Mammary epithelial cell (primary cell): ENCODE data around the gene ADCY10.

Source experiments
- CTCF ChIP-seq, 2 donors: IDR thresholded peaks in 1 of 2; conservative IDR thresholded peaks in 1 of 2; 2 replicates each; pipeline ENCODE4 v1.5.1; 2011 to 2012; ENCODE audit warnings: inconsistent platforms in 2 of 2, low read length in 2 of 2, mild to moderate bottlenecking in 2 of 2, control low read depth in 1 of 2, low read depth in 1 of 2; ENCODE audit not compliant: insufficient read depth in 1 of 2; ENCODE audit errors: extremely low read depth in 1 of 2
- EZH2 ChIP-seq: IDR thresholded peaks from 2 replicates; pipeline ENCODE4 v1.6.1; 2012; ENCODE audit warnings: low read length, inconsistent platforms, borderline replicate concordance

- TF ChIP-seq CTCF (conservative IDR thresholded peaks at IDR 0.05 in 1 of 2, IDR thresholded peaks at IDR 0.05 in 1 of 2; ENCODE audit: extremely low read depth in 1 of 2, insufficient read depth in 1 of 2, low read depth in 1 of 2, low read length in 2 of 2): no peak
- no peak for TF ChIP-seq EZH2
These were observed 151.7 kb downstream of the ADCY10 start for GRCh38 chr1:167762061-167762746.
